ENCODE results near the gene VGLL4. TPM values are rescaled to one million over a fixed set of nuclear protein-coding genes. Genes with fewer than 3 reads are reported as not detected.

VGLL4 gene
- total RNA-seq, 1 experiment from 2014 or later = 46.1 TPM

DNA sequence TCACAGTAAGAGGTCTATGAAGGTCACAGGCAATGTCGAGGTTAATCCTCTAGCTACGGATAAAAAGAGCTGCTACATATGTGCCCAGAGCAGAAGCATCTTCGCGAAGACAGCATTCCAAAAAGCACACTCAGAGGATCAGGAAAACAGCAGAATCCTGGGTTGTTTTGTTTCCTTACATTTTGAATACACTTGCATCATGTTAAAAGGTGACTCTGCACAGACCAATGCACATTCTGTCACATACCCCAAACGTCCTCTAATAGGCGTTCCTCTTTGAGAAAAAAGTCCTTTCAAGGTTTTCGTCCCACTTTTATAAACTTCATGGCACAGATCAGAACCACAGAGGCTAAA lies 52.7 kb downstream of the VGLL4 start:
- DNase-seq = no peak
- Mint-ChIP-seq H3K4me3 (ENCODE audit: unreplicated experiment) (no peak overlapping the region), H3K9me3 (ENCODE audit: unreplicated experiment) (no peaks in the 10 kb centered on the region), H3K27ac (ENCODE audit: unreplicated experiment) (peak overlapping the region; percentile 32), H3K36me3 (ENCODE audit: insufficient read depth, unreplicated experiment) (peaks cover 12% of the 10 kb centered on the region), H3K4me1 (ENCODE audit: low read depth, unreplicated experiment) (peaks cover 21% of the 10 kb centered on the region), H3K27me3 (ENCODE audit: insufficient read depth, unreplicated experiment) (no peaks in the 10 kb centered on the region)
- intact Hi-C loops (cut with micrococcal nuclease; ENCODE audit: unreplicated experiment) = no loop called here
- BruUV-seq (replicated peaks) = no TSS peak
- Histone ChIP-seq H3K4me3 (ENCODE audit: low read depth, low read length) (no peak overlapping the region), H3K36me3 (ENCODE audit: control insufficient read depth, insufficient read depth, low read length) (0 out of 2 replicates have a peak, but pooled peaks cover 2% of the 10 kb centered on the region), H3K9me3 (no peaks in the 10 kb centered on the region), H3K4me1 (0 out of 2 replicates have a peak, but pooled peaks cover 11% of the 10 kb centered on the region), H3K27me3 (replicated peaks; ENCODE audit: control insufficient read depth, insufficient read depth, low read length) (no peaks in the 10 kb centered on the region)
- TF ChIP-seq, protein P1, sequence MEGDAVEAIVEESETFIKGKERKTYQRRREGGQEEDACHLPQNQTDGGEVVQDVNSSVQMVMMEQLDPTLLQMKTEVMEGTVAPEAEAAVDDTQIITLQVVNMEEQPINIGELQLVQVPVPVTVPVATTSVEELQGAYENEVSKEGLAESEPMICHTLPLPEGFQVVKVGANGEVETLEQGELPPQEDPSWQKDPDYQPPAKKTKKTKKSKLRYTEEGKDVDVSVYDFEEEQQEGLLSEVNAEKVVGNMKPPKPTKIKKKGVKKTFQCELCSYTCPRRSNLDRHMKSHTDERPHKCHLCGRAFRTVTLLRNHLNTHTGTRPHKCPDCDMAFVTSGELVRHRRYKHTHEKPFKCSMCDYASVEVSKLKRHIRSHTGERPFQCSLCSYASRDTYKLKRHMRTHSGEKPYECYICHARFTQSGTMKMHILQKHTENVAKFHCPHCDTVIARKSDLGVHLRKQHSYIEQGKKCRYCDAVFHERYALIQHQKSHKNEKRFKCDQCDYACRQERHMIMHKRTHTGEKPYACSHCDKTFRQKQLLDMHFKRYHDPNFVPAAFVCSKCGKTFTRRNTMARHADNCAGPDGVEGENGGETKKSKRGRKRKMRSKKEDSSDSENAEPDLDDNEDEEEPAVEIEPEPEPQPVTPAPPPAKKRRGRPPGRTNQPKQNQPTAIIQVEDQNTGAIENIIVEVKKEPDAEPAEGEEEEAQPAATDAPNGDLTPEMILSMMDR (IDR thresholded peaks at IDR 0.05; ENCODE audit: insufficient read depth in 1 of 2, low read depth in 1 of 2, low read length in 1 of 2, severe bottlenecking in 1 of 2, unreplicated experiment in 1 of 2) = no peak
- ChIA-PET CTCF (interaction anchor here (0.7 kb wide), 1 partner anchor 1051 kb away, joined by 3 read pairs; no protein-coding TSS in a partner anchor), POLR2A (no interaction called here)

DNA sequence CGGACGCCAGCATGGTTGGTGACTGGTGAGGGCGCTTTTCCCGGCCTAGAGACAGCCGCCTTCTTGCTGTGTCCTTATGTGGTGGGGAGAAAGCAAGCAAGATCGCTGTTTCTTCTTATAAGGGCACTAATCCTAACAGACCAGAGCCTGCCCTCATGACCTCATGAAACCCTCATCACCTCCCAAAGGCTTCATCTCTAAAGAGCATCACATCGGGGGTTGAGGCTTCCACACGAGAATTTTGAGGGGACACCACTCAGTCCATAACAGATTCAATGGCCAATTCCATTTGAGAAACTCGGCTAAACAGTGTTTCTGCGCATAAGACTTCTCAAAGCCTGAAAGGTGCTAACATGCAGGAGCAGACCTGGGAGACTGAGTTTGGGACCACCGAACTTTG lies 54.0 kb downstream of the VGLL4 start:
- no peak overlapping the region for H3K27ac Mint-ChIP-seq (ENCODE audit: unreplicated experiment)

DNA sequence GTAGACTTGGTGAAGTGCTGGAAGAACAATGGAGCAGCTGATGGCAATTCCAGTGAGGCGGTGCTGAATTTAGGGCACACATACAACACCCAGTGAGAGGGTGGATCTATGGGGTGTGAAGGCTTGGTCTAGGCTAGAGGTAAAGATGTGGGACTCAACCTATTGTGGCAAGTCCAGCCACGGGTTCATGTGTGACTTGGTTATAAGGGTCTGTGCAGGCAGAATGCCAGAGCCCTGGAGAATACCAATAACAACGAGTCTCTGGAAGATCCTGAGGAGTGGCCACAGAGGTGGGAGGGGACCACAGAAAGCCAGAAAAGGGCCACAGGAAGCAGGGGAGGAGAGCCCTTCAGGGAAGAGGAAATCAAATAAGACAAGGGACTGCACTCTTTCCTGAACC lies 55.0 kb downstream of the VGLL4 start:
- Mint-ChIP-seq H3K36me3 (ENCODE audit: insufficient read depth, unreplicated experiment) (peaks cover 6% of the 10 kb centered on the region), H3K4me3 (ENCODE audit: unreplicated experiment) (no peak overlapping the region), H3K9me3 (ENCODE audit: unreplicated experiment) (no peaks in the 10 kb centered on the region), H3K27me3 (ENCODE audit: insufficient read depth, unreplicated experiment) (no peaks in the 10 kb centered on the region), H3K27ac (ENCODE audit: unreplicated experiment) (no peak overlapping the region), H3K4me1 (ENCODE audit: low read depth, unreplicated experiment) (peaks cover 20% of the 10 kb centered on the region)
- H3K9me3 ChIP-seq = no peaks in the 10 kb centered on the region
- H3K4me1 ChIP-seq = 0 out of 2 replicates have a peak, but pooled peaks cover 11% of the 10 kb centered on the region
- H3K27me3 ChIP-seq (replicated peaks; ENCODE audit: control insufficient read depth, insufficient read depth, low read length) = no peaks in the 10 kb centered on the region
- ChIA-PET POLR2A (no interaction called here), CTCF (no interaction called here)
- intact Hi-C loops (cut with micrococcal nuclease; ENCODE audit: unreplicated experiment) = no loop called here
- H3K36me3 ChIP-seq (ENCODE audit: control insufficient read depth, insufficient read depth, low read length) = 0 out of 2 replicates have a peak, but pooled peaks cover 2% of the 10 kb centered on the region
- TF ChIP-seq, protein P1 (IDR thresholded peaks at IDR 0.05; ENCODE audit: insufficient read depth in 1 of 2, low read depth in 1 of 2, low read length in 1 of 2, severe bottlenecking in 1 of 2, unreplicated experiment in 1 of 2) = no peak
- no peak for DNase-seq
- H3K4me3 ChIP-seq (ENCODE audit: low read depth, low read length) = no peak overlapping the region
- BruUV-seq (replicated peaks) = no TSS peak

More for the DNA sequence above, 54.0 kb downstream of the VGLL4 start:
- intact Hi-C loops (cut with micrococcal nuclease; ENCODE audit: unreplicated experiment) = no loop called here
- DNase-seq = no peak
- Histone ChIP-seq H3K4me1 (0 out of 2 replicates have a peak, but pooled peaks cover 11% of the 10 kb centered on the region), H3K9me3 (no peaks in the 10 kb centered on the region), H3K27me3 (replicated peaks; ENCODE audit: control insufficient read depth, insufficient read depth, low read length) (no peaks in the 10 kb centered on the region), H3K36me3 (ENCODE audit: control insufficient read depth, insufficient read depth, low read length) (0 out of 2 replicates have a peak, but pooled peaks cover 2% of the 10 kb centered on the region), H3K4me3 (ENCODE audit: low read depth, low read length) (no peak overlapping the region)
- Mint-ChIP-seq H3K4me3 (ENCODE audit: unreplicated experiment) (no peak overlapping the region), H3K36me3 (ENCODE audit: insufficient read depth, unreplicated experiment) (peaks cover 10% of the 10 kb centered on the region), H3K27me3 (ENCODE audit: insufficient read depth, unreplicated experiment) (no peaks in the 10 kb centered on the region), H3K4me1 (ENCODE audit: low read depth, unreplicated experiment) (peaks cover 21% of the 10 kb centered on the region), H3K9me3 (ENCODE audit: unreplicated experiment) (no peaks in the 10 kb centered on the region)
- BruUV-seq (replicated peaks) = no TSS peak
- ChIA-PET CTCF (no interaction called here), POLR2A (interaction anchor here (0.6 kb wide), 1 partner anchor 54 kb away, joined by 5 read pairs; the partner anchor contains the start of gene VGLL4)
- TF ChIP-seq, protein P1 (IDR thresholded peaks at IDR 0.05; ENCODE audit: insufficient read depth in 1 of 2, low read depth in 1 of 2, low read length in 1 of 2, severe bottlenecking in 1 of 2, unreplicated experiment in 1 of 2) = no peak

Data from Caco-2 (cell line).